Suprapubic skin (tissue), 3 donors: ENCODE data around the gene SRRM2.

Experiments used
- CTCF ChIP-seq, 2 donors: fragments of 200-600 bp in 1 of 2; fragments of 450-650 bp in 1 of 2; sonication (generic) in 1 of 2; IDR thresholded peaks; one replicate each; pipeline ENCODE4 v1.5.1; 2016 to 2019; ENCODE audit warnings: antibody characterized with exemption in 2 of 2, mild to moderate bottlenecking in 1 of 2, moderate library complexity in 1 of 2
- EP300 ChIP-seq: sonication (generic); formaldehyde crosslinking; IDR thresholded peaks from one replicate; pipeline ENCODE4 v1.6.1; 2017; ENCODE audit warnings: antibody characterized with exemption
- POLR2A ChIP-seq, 2 donors: fragments of 450-650 bp; IDR thresholded peaks; one replicate each; pipeline ENCODE4 v1.6.1; 2017; ENCODE audit warnings: antibody characterized with exemption in 2 of 2, mild to moderate bottlenecking in 2 of 2, moderate library complexity in 2 of 2

- TF ChIP-seq CTCF (IDR thresholded peaks at IDR 0.05) (no peak), EP300 (no peak), POLR2A (IDR thresholded peaks at IDR 0.05) (no peak)
Observed at GRCh38 chr16:2814551-2815298, 62.3 kb downstream of the SRRM2 start.
